OCI-LY1 (cell line): ENCODE data around the gene ISOC1.

Experiments used
- H2AFZ ChIP-seq: fragments of 200-600 bp; sonication (generic), shearing (Covaris generic); 2 replicates; pipeline ENCODE4 v1.6.0; 2014; ENCODE audit warnings: antibody characterized with exemption, mild to moderate bottlenecking, low read length
- H3F3A ChIP-seq: fragments of 200-600 bp; sonication (generic), shearing (Covaris generic); 2 replicates; pipeline ENCODE4 v1.6.0; 2014; ENCODE audit warnings: mild to moderate bottlenecking, antibody characterized with exemption, low read length, moderate library complexity; ENCODE audit not compliant: insufficient read depth
- H3K27ac ChIP-seq: fragments of 200-600 bp; sonication (generic); 2 replicates; pipeline ENCODE4 v1.5.1; 2014; ENCODE audit warnings: low read length, mixed run types, mild to moderate bottlenecking, low read depth; ENCODE audit not compliant: poor library complexity, severe bottlenecking
- H3K27me3 ChIP-seq: fragments of 200-600 bp; sonication (generic); 2 replicates; pipeline ENCODE4 v1.6.0; 2014; ENCODE audit warnings: antibody characterized with exemption, mild to moderate bottlenecking, low read length, moderate library complexity; ENCODE audit not compliant: insufficient read depth
- H3K36me3 ChIP-seq: fragments of 200-600 bp; sonication (generic); 2 replicates; pipeline ENCODE4 v1.6.1; 2014; ENCODE audit warnings: mild to moderate bottlenecking, antibody characterized with exemption, low read length, moderate library complexity, mixed read lengths; ENCODE audit not compliant: insufficient read depth
- H3K4me1 ChIP-seq: fragments of 200-600 bp; sonication (generic); 2 replicates; pipeline ENCODE4 v1.5.1; 2014; ENCODE audit warnings: mild to moderate bottlenecking, low read length, moderate library complexity; ENCODE audit not compliant: insufficient read depth, severe bottlenecking
- H3K4me2 ChIP-seq: fragments of 200-600 bp; sonication (generic), shearing (Covaris generic); 2 replicates; pipeline ENCODE4 v1.6.1; 2014; ENCODE audit warnings: low read length
- H3K4me3 ChIP-seq: fragments of 200-600 bp; sonication (generic); 2 replicates; pipeline ENCODE4 v1.5.1; 2014; ENCODE audit warnings: low read length, low read depth, mild to moderate bottlenecking, mixed read lengths; ENCODE audit not compliant: poor library complexity, severe bottlenecking
- H3K79me2 ChIP-seq: fragments of 200-600 bp; shearing (Covaris generic); 2 replicates; pipeline ENCODE4 v1.6.1; 2016; ENCODE audit warnings: mixed run types, low read length, mixed read lengths; ENCODE audit not compliant: insufficient read depth
- H3K9ac ChIP-seq: fragments of 200-600 bp; sonication (generic), shearing (Covaris generic); 2 replicates; pipeline ENCODE4 v1.6.1; 2014; ENCODE audit warnings: mild to moderate bottlenecking, low read length, mixed read lengths
- H3K9me2 ChIP-seq: fragments of 200-600 bp; sonication (generic), shearing (Covaris generic); 2 replicates; pipeline ENCODE4 v1.6.1; 2014; ENCODE audit warnings: low read depth, mild to moderate bottlenecking, low read length, mixed read lengths
- H3K9me3 ChIP-seq: fragments of 200-600 bp; shearing (Covaris generic); 2 replicates; pipeline ENCODE4 v1.6.1; 2014; ENCODE audit warnings: low read length, mixed read lengths
- H4K20me1 ChIP-seq: fragments of 200-600 bp; sonication (generic), shearing (Covaris generic); 2 replicates; pipeline ENCODE4 v1.6.0; 2016; ENCODE audit warnings: mild to moderate bottlenecking, low read length; ENCODE audit not compliant: insufficient read depth
- EZH2 ChIP-seq: fragments of 200-600 bp; sonication (generic), shearing (Covaris generic); IDR thresholded peaks from 2 replicates; pipeline ENCODE4 v1.8.0; 2017; ENCODE audit warnings: borderline replicate concordance, mixed run types, mild to moderate bottlenecking, antibody characterized with exemption, low read length, moderate library complexity, mixed read lengths
- TF ChIP-seq, protein P1 (sequence below): fragments of 200-600 bp; sonication (generic), shearing (Covaris generic); IDR thresholded peaks from 2 replicates; pipeline ENCODE4 v1.5.1; 2017; ENCODE audit warnings: mild to moderate bottlenecking, antibody characterized with exemption, low read length, moderate library complexity, mixed read lengths

ISOC1 gene

GRCh38 chr5:129111351-129111750 lies 16.8 kb downstream of the ISOC1 start:
- Histone ChIP-seq H4K20me1 (no peaks in the 10 kb centered on the region), H3K36me3 (peaks cover 21% of the 10 kb centered on the region), H3K27ac (no peak overlapping the region), H2AFZ (no peak overlapping the region), H3F3A (no peaks in the 10 kb centered on the region), H3K27me3 (no peaks in the 10 kb centered on the region), H3K79me2 (no peaks in the 10 kb centered on the region), H3K4me2 (no peak overlapping the region), H3K9me3 (no peaks in the 10 kb centered on the region), H3K9ac (no peak overlapping the region), H3K4me3 (no peak overlapping the region), H3K9me2 (no peaks in the 10 kb centered on the region), H3K4me1 (no peaks in the 10 kb centered on the region)
- no peak for TF ChIP-seq EZH2

DNA sequence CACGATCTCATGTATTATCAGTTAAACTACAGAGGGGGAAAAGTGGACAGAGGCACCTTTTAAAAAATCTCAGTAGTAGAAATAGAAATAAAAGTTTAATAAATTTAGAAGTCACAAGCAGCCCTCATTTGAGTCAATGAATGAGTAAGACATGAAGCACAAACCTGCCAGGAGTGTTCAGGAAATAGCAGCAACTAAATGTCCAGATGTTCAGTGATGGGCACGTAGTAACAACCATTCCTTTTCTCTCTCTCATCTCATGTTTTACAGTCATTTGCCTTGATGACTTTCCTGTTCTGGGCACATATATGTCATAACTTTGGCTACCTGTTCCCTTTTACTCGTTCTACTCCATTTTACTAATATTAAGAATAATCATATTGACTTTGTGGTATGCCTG lies 17.7 kb downstream of the ISOC1 start:
- no peak for TF ChIP-seq EZH2
- Histone ChIP-seq H3K27me3 (no peaks in the 10 kb centered on the region), H3K9me3 (no peaks in the 10 kb centered on the region), H4K20me1 (no peaks in the 10 kb centered on the region), H3K9me2 (no peaks in the 10 kb centered on the region), H3K4me3 (no peak overlapping the region), H3F3A (no peaks in the 10 kb centered on the region), H3K4me1 (no peaks in the 10 kb centered on the region), H3K9ac (no peak overlapping the region), H3K36me3 (peaks cover 13% of the 10 kb centered on the region; the same call in 1 of the 2 replicates), H3K4me2 (no peak overlapping the region), H3K27ac (no peak overlapping the region), H3K79me2 (no peaks in the 10 kb centered on the region), H2AFZ (no peak overlapping the region)

GRCh38 chr5:129113867-129114266 lies 19.3 kb downstream of the ISOC1 start:
- Histone ChIP-seq H3K27ac (no peak overlapping the region), H3K4me1 (no peaks in the 10 kb centered on the region), H3F3A (no peaks in the 10 kb centered on the region), H3K36me3 (peaks cover 10% of the 10 kb centered on the region; the same call in 1 of the 2 replicates), H3K4me2 (no peak overlapping the region), H3K9me3 (no peaks in the 10 kb centered on the region), H2AFZ (no peak overlapping the region), H3K4me3 (no peak overlapping the region), H3K79me2 (no peaks in the 10 kb centered on the region), H4K20me1 (no peaks in the 10 kb centered on the region), H3K27me3 (no peaks in the 10 kb centered on the region), H3K9ac (no peak overlapping the region), H3K9me2 (no peaks in the 10 kb centered on the region)
- TF ChIP-seq, protein P1, sequence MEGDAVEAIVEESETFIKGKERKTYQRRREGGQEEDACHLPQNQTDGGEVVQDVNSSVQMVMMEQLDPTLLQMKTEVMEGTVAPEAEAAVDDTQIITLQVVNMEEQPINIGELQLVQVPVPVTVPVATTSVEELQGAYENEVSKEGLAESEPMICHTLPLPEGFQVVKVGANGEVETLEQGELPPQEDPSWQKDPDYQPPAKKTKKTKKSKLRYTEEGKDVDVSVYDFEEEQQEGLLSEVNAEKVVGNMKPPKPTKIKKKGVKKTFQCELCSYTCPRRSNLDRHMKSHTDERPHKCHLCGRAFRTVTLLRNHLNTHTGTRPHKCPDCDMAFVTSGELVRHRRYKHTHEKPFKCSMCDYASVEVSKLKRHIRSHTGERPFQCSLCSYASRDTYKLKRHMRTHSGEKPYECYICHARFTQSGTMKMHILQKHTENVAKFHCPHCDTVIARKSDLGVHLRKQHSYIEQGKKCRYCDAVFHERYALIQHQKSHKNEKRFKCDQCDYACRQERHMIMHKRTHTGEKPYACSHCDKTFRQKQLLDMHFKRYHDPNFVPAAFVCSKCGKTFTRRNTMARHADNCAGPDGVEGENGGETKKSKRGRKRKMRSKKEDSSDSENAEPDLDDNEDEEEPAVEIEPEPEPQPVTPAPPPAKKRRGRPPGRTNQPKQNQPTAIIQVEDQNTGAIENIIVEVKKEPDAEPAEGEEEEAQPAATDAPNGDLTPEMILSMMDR, result no peak
- no peak for TF ChIP-seq EZH2

DNA sequence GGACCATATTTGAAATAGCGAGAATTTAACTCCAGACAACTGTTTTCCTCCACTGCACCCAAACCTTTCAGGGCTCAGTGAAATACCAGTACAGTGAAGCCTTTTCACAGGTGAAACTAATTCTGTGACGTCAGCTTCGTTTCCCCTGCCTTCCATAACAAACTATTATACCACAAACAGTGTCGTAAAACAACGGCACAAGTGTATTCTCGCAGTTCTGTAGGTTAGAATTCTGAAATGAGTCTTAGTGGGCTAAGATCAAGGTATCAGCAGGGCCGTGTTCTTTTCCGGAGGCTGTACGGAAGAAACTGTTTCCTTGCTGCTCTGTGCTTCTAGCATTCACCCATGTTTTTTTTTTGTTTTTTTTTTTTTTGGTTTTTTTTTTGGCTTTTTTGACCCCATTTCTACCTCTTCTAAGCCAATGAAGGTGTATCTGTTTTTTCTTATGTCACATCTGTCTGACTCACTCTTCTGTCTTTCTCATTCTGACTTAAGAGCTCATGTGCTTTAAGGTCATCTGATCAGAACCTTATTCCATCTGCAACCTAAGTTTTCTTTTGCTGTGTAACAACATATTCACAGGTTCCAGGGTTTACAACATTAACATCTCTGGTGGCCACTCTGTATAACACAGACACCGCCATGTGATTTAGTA lies 20.1 kb downstream of the ISOC1 start:
- Histone ChIP-seq H3K4me2 (no peak overlapping the region), H3K9me3 (no peaks in the 10 kb centered on the region), H3K9me2 (no peaks in the 10 kb centered on the region), H4K20me1 (no peaks in the 10 kb centered on the region), H3K4me3 (no peak overlapping the region), H3F3A (no peaks in the 10 kb centered on the region), H3K27ac (no peak overlapping the region), H3K9ac (no peak overlapping the region), H3K27me3 (no peaks in the 10 kb centered on the region), H2AFZ (no peak overlapping the region), H3K36me3 (peaks cover 6% of the 10 kb centered on the region; the same call in 1 of the 2 replicates), H3K4me1 (no peaks in the 10 kb centered on the region), H3K79me2 (no peaks in the 10 kb centered on the region)
- no peak for TF ChIP-seq EZH2
- TF ChIP-seq, protein P1, result no peak
